ENCODE measurements around the gene USP8.

USP8 gene

GRCh38 chr15:50546566-50546965 lies 122.4 kb downstream of the USP8 start, which contains the start of gene USP50:
Gene USP50 (minus strand): TSS chr15:50546666. CDS start chr15:50546525, 141 bp downstream.
- no peak for DNase-seq

GRCh38 chr15:50549326-50549725 lies 125.1 kb downstream of the USP8 start:
- DNase-seq, result no peak

- DNase-seq, result no peak
Measured at GRCh38 chr15:50552238-50552637, 128.0 kb downstream of the USP8 start.

- no peak for DNase-seq
Measured at GRCh38 chr15:50556642-50557371, 132.6 kb downstream of the USP8 start.

DNA sequence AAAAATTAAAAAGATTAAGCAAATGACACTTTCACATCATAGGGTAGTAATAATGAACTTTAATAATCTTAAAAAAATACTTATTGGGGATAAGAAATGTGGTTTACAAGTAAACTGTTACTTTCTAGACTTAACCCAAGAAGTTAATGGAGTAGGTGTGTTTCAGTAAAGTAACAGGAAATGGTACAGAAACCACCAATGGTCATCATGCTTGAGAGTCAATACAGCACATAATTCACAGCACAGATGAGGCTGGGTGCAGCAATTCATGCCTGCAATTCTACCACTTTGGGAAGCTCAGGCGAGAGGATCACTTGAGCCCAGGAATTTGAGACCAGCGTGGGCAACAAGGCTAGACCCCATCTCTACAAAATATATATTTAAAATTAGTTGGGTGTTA lies 133.8 kb downstream of the USP8 start:
- DNase-seq, result no peak

DNA sequence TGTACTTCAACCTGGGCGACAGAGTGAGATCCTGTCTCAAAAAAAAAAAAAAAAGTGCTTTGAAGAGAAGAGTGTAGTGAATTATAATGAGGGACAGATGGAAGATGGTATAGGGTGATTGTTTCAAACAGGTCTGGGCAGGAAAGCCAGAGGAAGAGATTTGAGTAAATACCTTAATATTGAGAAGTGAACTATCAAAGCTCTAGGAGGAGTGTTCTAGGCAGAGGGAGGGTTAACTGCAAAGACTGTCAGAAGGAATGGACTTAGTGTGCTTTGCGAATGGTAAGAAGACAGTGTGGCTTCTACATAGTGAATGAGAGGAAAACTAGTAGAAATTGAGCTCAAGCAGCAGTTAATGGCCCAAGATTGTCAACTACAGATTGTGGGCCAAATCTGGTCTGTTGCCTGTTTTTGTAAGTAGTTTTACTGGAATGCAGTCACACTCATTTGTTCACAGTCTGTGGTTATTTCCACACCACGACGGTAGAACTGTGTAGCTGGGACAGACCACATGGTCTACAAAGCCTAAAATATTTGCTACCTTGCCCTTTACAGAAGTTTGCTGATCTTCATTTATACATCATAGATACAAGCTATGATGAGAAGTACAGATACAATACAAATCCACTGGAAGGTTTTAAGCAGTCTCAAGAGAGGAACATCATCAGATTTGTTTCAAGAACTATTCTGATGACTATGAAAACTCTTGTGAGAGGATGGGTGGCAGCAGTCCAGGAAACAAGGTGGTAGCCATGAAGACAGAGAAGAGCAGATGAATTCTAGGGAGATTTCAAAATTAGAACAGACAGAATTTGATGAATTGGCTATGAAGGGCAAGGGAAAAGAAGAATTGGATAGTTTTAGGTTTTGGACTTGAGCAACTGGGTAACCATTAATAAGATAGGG lies 138.8 kb downstream of the USP8 start:
- DNase-seq, result no peak

GRCh38 chr15:50563756-50564155 lies 139.6 kb downstream of the USP8 start:
- no peak for DNase-seq

Measured in activated CD4-positive, CD25-positive, alpha-beta regulatory T cell treated with anti-CD3 and anti-CD28 coated beads, Interleukin-2, amount 50 U/mL, for 72 hours (primary cell).